Heart right ventricle (tissue), 16 donors: Measurements from ENCODE around the gene CYP19A1. TPM values are rescaled to one million over a fixed set of nuclear protein-coding genes. Genes with fewer than 3 reads are reported as not detected.

Experiments used
- ATAC-seq, 8 donors: fragments of 200-7000 bp; cut with Tn5 transposase; one replicate each; pipeline ENCODE4 v1.9.1; 2020; ENCODE audit warnings: mild to moderate bottlenecking in 8 of 8, moderate library complexity in 8 of 8, moderate number of reproducible peaks in 1 of 8
- DNase-seq, 2 donors: peaks; one replicate each; pipeline ENCODE4 v3.0.0-alpha.2; 2020
- H3K27ac ChIP-seq, 10 donors: fragments of 200-600 bp; sonication (generic) in 2 of 10; one replicate each; pipeline versions ENCODE4 v1.5.0 to v1.8.0; 2020 to 2022; ENCODE audit warnings: mild to moderate bottlenecking in 3 of 10
- H3K27me3 ChIP-seq, 7 donors: fragments of 200-600 bp; one replicate each; pipeline ENCODE4 v1.8.0; 2021 to 2022; ENCODE audit warnings: mild to moderate bottlenecking in 2 of 7
- H3K36me3 ChIP-seq, 9 donors: fragments of 200-600 bp; sonication (generic) in 1 of 9; one replicate each; pipeline versions ENCODE4 v1.5.0 to v1.8.0; 2020 to 2022; ENCODE audit warnings: mild to moderate bottlenecking in 2 of 9
- H3K4me1 ChIP-seq, 9 donors: fragments of 200-600 bp; sonication (generic) in 1 of 9; one replicate each; pipeline versions ENCODE4 v1.5.0 to v1.8.0; 2020 to 2022; ENCODE audit warnings: mild to moderate bottlenecking in 4 of 9
- H3K4me3 ChIP-seq, 10 donors: fragments of 200-600 bp; sonication (generic) in 2 of 10; one replicate each; pipeline versions ENCODE4 v1.5.0 to v1.8.0; 2020 to 2022; ENCODE audit warnings: mild to moderate bottlenecking in 7 of 10, moderate library complexity in 2 of 10
- H3K9me3 ChIP-seq, 11 donors: fragments of 200-600 bp in 10 of 11; sonication (generic) in 2 of 11; one replicate each; pipeline versions ENCODE4 v1.5.0 to v1.8.0; 2013 to 2022; ENCODE audit warnings: mild to moderate bottlenecking in 2 of 11, control low read depth in 1 of 11, moderate library complexity in 1 of 11
- WGBS, 2 donors: extraction: QIAGEN DNeasy Blood & Tissue Kit; methylation state at CpG; one replicate each; pipeline ENCODE4 v1.1.7; 2013; ENCODE audit warnings: inconsistent platforms in 1 of 2; 5-methylcytosine and 5-hydroxymethylcytosine counted together
- intact Hi-C, 10 donors: fragments of 100-400 bp; cut with DNase I; formaldehyde crosslinking; loops; one replicate each; pipeline versions ENCODE4 v1.11.1 to v1.14.2; 2022
- polyA plus RNA-seq, 2 donors: library from polyadenylated mRNA; stranded (reverse); fragments of 200-250 nt; gene quantifications; one replicate each; pipeline ENCODE4 v1.2.3, GENCODE V29; 2013
- total RNA-seq, 10 donors: library from RNA; stranded (reverse); fragmentation: NEBNext Ultra II Directional in 3 of 10; extraction: Animal tissue kit (Norgen Biotek cat#: 25700) in 3 of 10; gene quantifications; one replicate each; pipeline versions ENCODE4 v1.2.1 to v1.2.4, GENCODE V29; 2021 to 2023
- TF ChIP-seq, protein P1 (sequence below), 9 donors: fragments of 200-600 bp; sonication (generic) in 2 of 9; IDR thresholded peaks; one replicate each; pipeline versions ENCODE4 v1.5.0 to v1.8.0; 2021 to 2022; ENCODE audit warnings: antibody characterized with exemption in 9 of 9, mild to moderate bottlenecking in 5 of 9, moderate library complexity in 1 of 9
- donor health status: Arrhythmogenic right ventricular cardiomyopathy.
- donor health status: ischemic (EF 13 %, LVEDD 7.1; RV severe dilation, severe dysfunction).
- donor health status: healthy with polysubstance abuse.
- donor health status: DM: no; HTN: yes; CAD: no.
- donor health status: DM: no; HTN: no; CAD: no.
- donor health status: ischemic (EF 25% LVEDD 6.9; RV normal size, moderate dysfunction).
- donor health status: ischemic (EF 25% LVEDD 5.7; RV mildly dilated, moderate dysfunction).
- donor health status: healthy.
- donor health status: DM: yes; HTN: yes; CAD: no.
- donor health status: Ischemic cardiomyopathy.
- donor health status: ischemic (EF 35%, LVEDD 5.7; RV mildly dilated, moderate dysfunction).
- donor health status: nonischemic (EF 11% LVEDD 7.7; RV severe dilation, severe dysfunction).
- donor health status: DM: yes; HTN: yes; CAD: no.
- donor health status: PGD.
- donor health status: ischemic (EF 29% LVEDD 5.4; RV normal size, mild dysfunction).
- donor health status: nonischemic (EF 23%, LVEDD 6.1; RV moderate dilation, normal function).

Gene CYP19A1
- total and polyA plus RNA-seq, 12 donors = 0.26 to 1.9 (median 0.68) TPM; not detected in 3

DNA sequence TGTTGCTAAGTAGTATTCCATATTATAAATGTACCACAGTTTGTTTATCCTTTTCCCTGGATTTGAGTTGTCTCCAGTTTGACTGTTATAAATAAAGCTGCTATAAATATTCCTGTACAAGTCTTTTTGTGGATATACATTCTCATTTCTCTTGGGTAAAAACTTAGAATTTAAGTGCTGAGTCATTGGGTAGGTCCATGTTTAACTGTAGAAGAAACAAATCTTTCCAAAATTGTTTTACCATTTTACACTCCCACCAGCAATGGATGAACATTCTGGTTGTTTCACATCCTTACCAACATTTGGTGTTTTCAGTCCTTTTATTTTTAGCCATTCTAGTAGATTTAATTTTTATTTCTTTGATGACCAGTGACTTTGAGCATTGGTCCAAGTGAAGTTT is 169.7 kb downstream of the CYP19A1 start:
- no peaks in the 10 kb centered on the region for H3K27me3 ChIP-seq
- no peak overlapping the region for H3K4me3 ChIP-seq
- no peak overlapping the region for H3K27ac ChIP-seq
- TF ChIP-seq, protein P1, sequence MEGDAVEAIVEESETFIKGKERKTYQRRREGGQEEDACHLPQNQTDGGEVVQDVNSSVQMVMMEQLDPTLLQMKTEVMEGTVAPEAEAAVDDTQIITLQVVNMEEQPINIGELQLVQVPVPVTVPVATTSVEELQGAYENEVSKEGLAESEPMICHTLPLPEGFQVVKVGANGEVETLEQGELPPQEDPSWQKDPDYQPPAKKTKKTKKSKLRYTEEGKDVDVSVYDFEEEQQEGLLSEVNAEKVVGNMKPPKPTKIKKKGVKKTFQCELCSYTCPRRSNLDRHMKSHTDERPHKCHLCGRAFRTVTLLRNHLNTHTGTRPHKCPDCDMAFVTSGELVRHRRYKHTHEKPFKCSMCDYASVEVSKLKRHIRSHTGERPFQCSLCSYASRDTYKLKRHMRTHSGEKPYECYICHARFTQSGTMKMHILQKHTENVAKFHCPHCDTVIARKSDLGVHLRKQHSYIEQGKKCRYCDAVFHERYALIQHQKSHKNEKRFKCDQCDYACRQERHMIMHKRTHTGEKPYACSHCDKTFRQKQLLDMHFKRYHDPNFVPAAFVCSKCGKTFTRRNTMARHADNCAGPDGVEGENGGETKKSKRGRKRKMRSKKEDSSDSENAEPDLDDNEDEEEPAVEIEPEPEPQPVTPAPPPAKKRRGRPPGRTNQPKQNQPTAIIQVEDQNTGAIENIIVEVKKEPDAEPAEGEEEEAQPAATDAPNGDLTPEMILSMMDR (IDR thresholded peaks at IDR 0.05) = no peak
- peaks cover 2 to 35% (median 23%) of the 10 kb centered on the region in 9 donors for H3K4me1 ChIP-seq
- ATAC-seq (no peak), DNase-seq (no peak)
- no peaks in the 10 kb centered on the region for H3K9me3 ChIP-seq
- no peaks in the 10 kb centered on the region for H3K36me3 ChIP-seq
- intact Hi-C loops = loop anchor here in 3 of 10 donors (10.0 kb wide), 3 partner anchors 106 to 216 kb away; no protein-coding TSS in a partner anchor

DNA sequence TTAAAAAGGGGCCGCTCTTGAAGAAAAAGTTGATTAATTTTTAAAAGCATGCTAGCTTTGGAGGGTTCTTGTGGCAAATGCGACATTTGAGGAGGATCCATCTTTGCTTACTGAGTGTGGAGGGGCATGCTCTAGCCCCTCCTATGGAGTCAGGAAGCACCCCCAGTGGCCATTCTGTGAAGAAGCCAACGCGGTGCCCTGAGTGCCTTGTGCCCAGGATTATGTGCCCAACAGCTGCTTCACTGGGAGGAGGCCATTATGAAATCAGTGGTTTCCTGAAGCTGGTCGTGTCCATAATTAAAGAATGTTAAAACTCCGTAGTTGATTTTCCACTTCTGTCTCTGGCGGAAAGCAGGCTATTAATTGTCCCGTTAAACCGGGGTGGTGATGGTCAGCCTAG is 174.6 kb downstream of the CYP19A1 start:
- 69 to 78% methylated on average over 9 of the region's 9 CpGs for WGBS, 2 donors
- H3K4me1 ChIP-seq = peaks cover 0 to 19% (median 8%) of the 10 kb centered on the region in 9 donors
- no peaks in the 10 kb centered on the region for H3K9me3 ChIP-seq
- TF ChIP-seq, protein P1 (IDR thresholded peaks at IDR 0.05) = no peak
- no peak for ATAC-seq
- intact Hi-C loops = loop anchor here (1.0 to 10.0 kb wide), 12 partner anchors 28 to 239 kb away; no protein-coding TSS in a partner anchor
- H3K36me3 ChIP-seq = no peaks in the 10 kb centered on the region
- no peak for DNase-seq
- H3K27ac ChIP-seq = peak overlapping the region in 3 of 10 donors; percentile 62 to 67 (median 64)
- no peak overlapping the region for H3K4me3 ChIP-seq
- H3K27me3 ChIP-seq = no peaks in the 10 kb centered on the region

DNA sequence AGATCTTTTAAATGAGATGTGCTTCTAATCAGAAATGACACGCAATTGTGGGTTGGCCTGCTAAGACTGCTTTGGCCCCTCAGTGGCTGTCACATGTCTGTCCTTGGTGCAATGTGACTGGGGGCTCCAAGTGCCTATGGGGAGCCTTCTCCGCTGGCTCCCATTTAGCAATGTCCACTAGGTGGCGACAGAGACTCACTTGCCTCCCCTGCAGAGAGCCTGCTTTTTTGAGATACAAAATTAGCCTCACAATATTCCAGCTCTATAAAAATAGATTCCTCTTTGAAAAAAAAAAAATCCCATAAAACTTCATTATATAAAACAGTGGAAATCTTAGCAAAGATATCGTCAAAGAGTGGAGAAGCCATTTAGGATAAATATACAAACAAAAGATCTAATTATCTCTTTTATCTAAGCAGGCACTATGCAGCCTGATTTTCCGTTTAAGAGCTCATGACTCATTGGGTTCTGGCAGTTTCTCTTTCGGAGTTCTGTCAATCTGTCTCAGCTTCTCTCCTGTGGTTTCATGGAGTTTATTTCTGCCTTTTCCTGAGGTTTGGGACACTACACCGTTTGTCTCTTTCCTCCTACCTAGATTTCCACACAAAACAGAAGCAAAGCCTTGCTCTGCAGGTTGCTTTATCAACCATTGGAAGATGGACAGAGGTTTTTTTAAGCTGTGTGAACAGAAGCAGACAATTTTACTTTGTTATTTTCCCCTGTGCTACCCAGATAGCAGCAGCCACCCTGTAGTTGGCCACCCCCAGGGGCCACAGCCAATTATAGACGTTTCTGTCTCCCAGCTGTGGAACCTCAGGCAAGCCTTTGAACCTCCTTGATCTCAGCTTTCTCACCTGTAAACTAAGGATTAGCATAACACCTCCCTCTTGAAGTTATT is 175.3 kb downstream of the CYP19A1 start:
- DNase-seq (peak; percentile 55 to 74), ATAC-seq (peak; percentile 82 to 96 (median 93))
- Histone ChIP-seq H3K9me3 (no peaks in the 10 kb centered on the region), H3K4me3 (peak overlapping the region in 6 of 10 donors; percentile 7 to 30 (median 18)), H3K36me3 (no peaks in the 10 kb centered on the region), H3K27me3 (no peaks in the 10 kb centered on the region), H3K27ac (peak overlapping the region in 8 of 10 donors; percentile 23 to 67 (median 62)), H3K4me1 (peaks cover 0 to 19% (median 8%) of the 10 kb centered on the region in 9 donors)
- TF ChIP-seq, protein P1 (IDR thresholded peaks at IDR 0.05) = peak; percentile 94 to 97 (median 96)
- 4 to 7% methylated on average over 8 of the region's 8 CpGs for WGBS, 2 donors
- intact Hi-C loops = loop anchor here (1.0 to 10.0 kb wide), 12 partner anchors 29 to 240 kb away; no protein-coding TSS in a partner anchor

DNA sequence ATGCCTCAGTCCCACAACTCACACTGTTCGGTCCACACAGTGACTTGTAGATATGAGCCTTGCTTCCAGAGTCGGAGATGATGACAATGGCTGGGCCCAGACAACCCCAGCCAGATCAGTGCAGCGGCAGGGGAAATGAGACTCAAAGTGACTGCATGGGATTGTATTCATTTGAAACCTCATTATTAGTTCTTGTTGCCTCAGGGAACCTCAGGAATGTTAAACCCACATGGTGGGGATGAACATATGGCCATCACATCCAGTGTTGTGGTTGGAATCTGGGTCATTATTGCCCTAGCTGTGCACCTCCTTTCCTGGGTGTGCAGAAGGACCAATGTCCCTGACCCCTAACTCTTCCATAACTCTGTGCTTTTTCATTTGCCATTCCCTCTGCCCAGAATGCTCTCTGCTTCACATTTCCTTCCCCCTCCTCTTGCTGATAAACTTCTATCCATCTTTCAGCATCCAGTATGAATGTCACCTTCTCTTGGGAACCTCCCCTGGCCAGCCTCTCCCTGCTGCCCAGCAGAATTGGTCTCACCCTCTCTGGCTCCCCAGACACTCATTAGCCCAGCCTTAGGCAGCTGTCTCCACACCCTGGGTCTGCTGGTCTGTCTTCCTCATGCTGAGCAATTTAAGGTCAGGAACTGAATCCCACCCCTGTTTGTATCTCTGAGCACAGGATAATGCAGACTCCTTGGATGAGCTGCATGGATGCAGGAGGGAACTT is 176.7 kb downstream of the CYP19A1 start:
- H3K36me3 ChIP-seq = no peaks in the 10 kb centered on the region
- no peak overlapping the region for H3K4me3 ChIP-seq
- DNase-seq (no peak), ATAC-seq (no peak)
- WGBS, 2 donors = 88 to 90% methylated on average over 3 of the region's 3 CpGs
- TF ChIP-seq, protein P1 (IDR thresholded peaks at IDR 0.05) = no peak
- peaks cover 0 to 19% (median 8%) of the 10 kb centered on the region in 9 donors for H3K4me1 ChIP-seq
- no peak overlapping the region for H3K27ac ChIP-seq
- intact Hi-C loops = loop anchor here (2.0 to 10.0 kb wide), 9 partner anchors 31 to 241 kb away; no protein-coding TSS in a partner anchor
- H3K27me3 ChIP-seq = no peaks in the 10 kb centered on the region
- H3K9me3 ChIP-seq = no peaks in the 10 kb centered on the region
